SIG-M5 treated with dmso at 0.1 percent for 504 hours (cell line): ENCODE data around the gene ABHD4.

ENCODE experiments used
- DNase-seq: peaks from one replicate; lab custom pipeline; 2025; ENCODE audit not compliant: unreplicated experiment; lab: John Stamatoyannopoulos, UW

ABHD4 gene

GRCh38 chr14:22660654-22661053 is 62.6 kb downstream of the ABHD4 start:
- DNase-seq, result no peak
